ENCODE measurements around the gene RSRP1.
"Not testable (repeated sequence)": the region's sequence is repeated elsewhere in the genome, so short reads cannot be mapped to it uniquely, and the experiment has no call there.

- not testable (repeated sequence) for TF ChIP-seq POLR2A (IDR thresholded peaks at IDR 0.05; ENCODE audit: low read depth, low read length)
- TF ChIP-seq, protein P1, sequence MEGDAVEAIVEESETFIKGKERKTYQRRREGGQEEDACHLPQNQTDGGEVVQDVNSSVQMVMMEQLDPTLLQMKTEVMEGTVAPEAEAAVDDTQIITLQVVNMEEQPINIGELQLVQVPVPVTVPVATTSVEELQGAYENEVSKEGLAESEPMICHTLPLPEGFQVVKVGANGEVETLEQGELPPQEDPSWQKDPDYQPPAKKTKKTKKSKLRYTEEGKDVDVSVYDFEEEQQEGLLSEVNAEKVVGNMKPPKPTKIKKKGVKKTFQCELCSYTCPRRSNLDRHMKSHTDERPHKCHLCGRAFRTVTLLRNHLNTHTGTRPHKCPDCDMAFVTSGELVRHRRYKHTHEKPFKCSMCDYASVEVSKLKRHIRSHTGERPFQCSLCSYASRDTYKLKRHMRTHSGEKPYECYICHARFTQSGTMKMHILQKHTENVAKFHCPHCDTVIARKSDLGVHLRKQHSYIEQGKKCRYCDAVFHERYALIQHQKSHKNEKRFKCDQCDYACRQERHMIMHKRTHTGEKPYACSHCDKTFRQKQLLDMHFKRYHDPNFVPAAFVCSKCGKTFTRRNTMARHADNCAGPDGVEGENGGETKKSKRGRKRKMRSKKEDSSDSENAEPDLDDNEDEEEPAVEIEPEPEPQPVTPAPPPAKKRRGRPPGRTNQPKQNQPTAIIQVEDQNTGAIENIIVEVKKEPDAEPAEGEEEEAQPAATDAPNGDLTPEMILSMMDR (IDR thresholded peaks at IDR 0.05; ENCODE audit: extremely low read depth in 1 of 2, insufficient read depth in 1 of 2, low read depth in 1 of 2, low read length in 2 of 2): not testable (repeated sequence)
Observed at GRCh38 chr1:25272238-25272637, 25.0 kb upstream of the RSRP1 start, which contains the start of gene RHD.

Data from endothelial cell of umbilical vein (primary cell).